ENCODE measurements around the gene PDCD4.

Gene PDCD4

GRCh38 chr10:110919971-110920881, 48.5 kb downstream of the PDCD4 start:
- peak in 3 of 6 experiments; percentile 9 to 39 (median 21) for DNase-seq

- DNase-seq = no peak
Measured at GRCh38 chr10:110923856-110924493, 52.2 kb downstream of the PDCD4 start.

GRCh38 chr10:110927461-110927860, 55.7 kb downstream of the PDCD4 start:
- no peak for DNase-seq

GRCh38 chr10:110931769-110932381, 60.1 kb downstream of the PDCD4 start:
- DNase-seq = no peak

- no peak for DNase-seq
Measured at GRCh38 chr10:110932505-110933180, 60.9 kb downstream of the PDCD4 start.

- no peak for DNase-seq
Measured at GRCh38 chr10:110936757-110937156, 65.0 kb downstream of the PDCD4 start.

GRCh38 chr10:110939419-110939818, 67.7 kb downstream of the PDCD4 start:
- DNase-seq = no peak

- DNase-seq = no peak
Measured at GRCh38 chr10:110944792-110945396, 73.2 kb downstream of the PDCD4 start.

- DNase-seq = no peak
Measured at GRCh38 chr10:110946496-110946895, 74.8 kb downstream of the PDCD4 start.

GRCh38 chr10:110947061-110947595, 75.4 kb downstream of the PDCD4 start:
- DNase-seq = no peak

Measured in stimulated activated naive CD4-positive, alpha-beta T cell (primary cell).